SU-DHL-6 (cell line): Measurements from ENCODE around the gene ADAMTS18.

Experiments used
- CTCF ChIP-seq: fragments of 200-600 bp; sonication (generic); IDR thresholded peaks from one replicate; pipeline ENCODE4 v1.5.1; 2017; ENCODE audit warnings: antibody characterized with exemption, mild to moderate bottlenecking, low read length, moderate library complexity; ENCODE audit not compliant: insufficient read depth, poor library complexity, severe bottlenecking
- EZH2phosphoT487 ChIP-seq: fragments of 200-600 bp; sonication (generic), shearing (Covaris generic); conservative IDR thresholded peaks from 2 replicates; pipeline ENCODE4 v1.6.1; 2018; ENCODE audit warnings: mild to moderate bottlenecking, antibody characterized with exemption, low read length, moderate library complexity, mixed read lengths

GRCh38 chr16:77306075-77306474, 128.8 kb downstream of the ADAMTS18 start:
- TF ChIP-seq CTCF (no peak), EZH2phosphoT487 (no peak)
